BJ (cell line): ENCODE results near the gene AMIGO2. TPM values are rescaled to one million over a fixed set of nuclear protein-coding genes. Genes with fewer than 3 reads are reported as not detected.

ENCODE experiments used
- CTCF ChIA-PET: fragments of 350-600 bp; formaldehyde crosslinking; extraction: SDS; loops from one replicate; lab custom pipeline; 2021; ENCODE audit warnings: antibody characterized with exemption, inconsistent platforms; lab: Yijun Ruan, JAX
- POLR2A ChIA-PET: fragments of 300-600 bp; sonication (Branson Sonifier 250); formaldehyde crosslinking; extraction: SDS; loops from one replicate; lab custom pipeline; 2021; ENCODE audit warnings: antibody characterized with exemption; lab: Charles Lee
- DNase-seq: peaks from one replicate; pipeline ENCODE4 v3.0.0-alpha.2; 2011; ENCODE audit warnings: low read depth
- H3K27me3 ChIP-seq: 2 replicates; pipeline ENCODE4 v1.6.0; 2011; ENCODE audit warnings: low read length; ENCODE audit not compliant: control insufficient read depth, insufficient read depth
- H3K36me3 ChIP-seq: 2 replicates; pipeline ENCODE4 v1.5.1; 2011; ENCODE audit warnings: low read length; ENCODE audit not compliant: control insufficient read depth, insufficient read depth
- H3K4me3 ChIP-seq: 2 replicates; pipeline ENCODE4 v1.5.1; 2011; ENCODE audit warnings: low read depth, mild to moderate bottlenecking, control low read depth, low read length
- polyA plus RNA-seq: library from polyadenylated mRNA; depleted of rRNA; stranded (reverse); fragments of >200 nt; gene quantifications from 2 replicates; pipeline ENCODE4 v1.2.3, GENCODE V29; 2011
- TF ChIP-seq, protein P1 (sequence below): IDR thresholded peaks from 2 replicates; pipeline ENCODE4 v1.5.1; 2011; ENCODE audit warnings: low read depth, mild to moderate bottlenecking, control low read depth, inconsistent platforms, low read length, moderate library complexity; ENCODE audit not compliant: insufficient read depth

Gene AMIGO2
- polyA plus RNA-seq, 1 experiment: 107 TPM

DNA sequence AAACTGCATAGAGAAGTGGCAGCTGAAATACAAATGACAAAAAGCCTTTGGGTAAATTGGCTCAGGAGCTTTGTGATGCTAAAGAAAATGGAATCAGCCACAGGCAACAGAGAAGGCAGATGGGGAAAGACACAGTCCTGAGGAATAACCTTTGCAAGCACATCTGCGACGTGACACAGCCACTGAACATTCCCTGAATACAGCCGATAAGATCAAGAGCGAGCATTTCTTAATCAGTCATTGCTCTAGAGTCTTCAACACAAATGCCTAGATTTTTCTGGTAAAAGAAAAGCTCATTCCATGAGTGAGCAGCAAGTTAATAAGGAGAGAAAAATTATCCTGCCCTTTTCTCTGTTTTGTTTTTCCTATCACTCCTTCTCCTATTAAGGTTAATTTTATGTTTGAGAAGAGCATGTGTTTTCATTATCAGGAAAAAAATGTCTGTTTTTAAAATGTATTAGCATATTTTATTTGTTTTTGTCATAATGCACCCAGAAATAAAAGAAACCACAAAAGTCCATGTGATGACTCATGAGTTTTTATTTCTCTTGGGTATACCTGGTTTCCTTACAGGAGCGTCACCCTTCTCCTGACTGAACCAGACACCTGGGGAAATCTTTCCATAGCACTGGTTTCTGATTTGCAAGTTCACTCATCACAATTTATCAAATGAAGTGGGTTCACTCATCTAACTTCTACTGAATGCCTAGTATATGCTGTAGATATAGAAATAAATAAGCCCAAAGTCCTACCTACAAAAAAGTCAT lies 45.8 kb downstream of the AMIGO2 start:
- ChIA-PET CTCF (interaction anchor here (0.6 to 3.6 kb wide), 9 partner anchors 13 to 708 kb away, joined by 3 to 38 read pairs (median 8); partner anchors contain the start of gene PCED1B), POLR2A (interaction anchor here (0.5 kb wide), 1 partner anchor 345 kb away, joined by 4 read pairs; no protein-coding TSS in a partner anchor)
- TF ChIP-seq, protein P1, sequence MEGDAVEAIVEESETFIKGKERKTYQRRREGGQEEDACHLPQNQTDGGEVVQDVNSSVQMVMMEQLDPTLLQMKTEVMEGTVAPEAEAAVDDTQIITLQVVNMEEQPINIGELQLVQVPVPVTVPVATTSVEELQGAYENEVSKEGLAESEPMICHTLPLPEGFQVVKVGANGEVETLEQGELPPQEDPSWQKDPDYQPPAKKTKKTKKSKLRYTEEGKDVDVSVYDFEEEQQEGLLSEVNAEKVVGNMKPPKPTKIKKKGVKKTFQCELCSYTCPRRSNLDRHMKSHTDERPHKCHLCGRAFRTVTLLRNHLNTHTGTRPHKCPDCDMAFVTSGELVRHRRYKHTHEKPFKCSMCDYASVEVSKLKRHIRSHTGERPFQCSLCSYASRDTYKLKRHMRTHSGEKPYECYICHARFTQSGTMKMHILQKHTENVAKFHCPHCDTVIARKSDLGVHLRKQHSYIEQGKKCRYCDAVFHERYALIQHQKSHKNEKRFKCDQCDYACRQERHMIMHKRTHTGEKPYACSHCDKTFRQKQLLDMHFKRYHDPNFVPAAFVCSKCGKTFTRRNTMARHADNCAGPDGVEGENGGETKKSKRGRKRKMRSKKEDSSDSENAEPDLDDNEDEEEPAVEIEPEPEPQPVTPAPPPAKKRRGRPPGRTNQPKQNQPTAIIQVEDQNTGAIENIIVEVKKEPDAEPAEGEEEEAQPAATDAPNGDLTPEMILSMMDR: no peak
- Histone ChIP-seq H3K27me3 (no peaks in the 10 kb centered on the region), H3K4me3 (no peak overlapping the region), H3K36me3 (no peaks in the 10 kb centered on the region)
- DNase-seq: no peak

DNA sequence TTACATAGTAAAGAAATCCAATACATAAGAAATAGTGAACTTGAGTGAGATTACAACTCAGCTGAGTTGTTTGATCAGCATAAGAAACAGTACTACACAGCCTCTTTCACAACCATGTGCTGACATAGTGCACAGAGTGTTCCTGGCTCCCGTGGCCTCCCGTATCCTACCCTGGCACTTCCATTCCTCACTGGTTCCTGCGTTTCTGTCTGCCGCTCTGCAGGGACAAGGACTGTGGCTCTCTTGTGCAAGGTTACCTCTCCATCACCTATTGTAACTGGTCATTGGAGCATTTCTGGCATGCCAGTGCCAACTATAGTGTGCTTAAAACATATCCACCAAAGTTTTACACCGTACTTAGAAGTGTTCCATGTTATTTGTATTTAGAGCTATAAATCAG lies 46.7 kb downstream of the AMIGO2 start:
- CTCF ChIA-PET: interaction anchor here (0.6 to 3.6 kb wide), 24 partner anchors 9 to 709 kb away, joined by 3 to 38 read pairs (median 4); partner anchors contain the start of gene PCED1B
- Histone ChIP-seq H3K36me3 (no peaks in the 10 kb centered on the region), H3K4me3 (no peak overlapping the region), H3K27me3 (no peaks in the 10 kb centered on the region)
- DNase-seq: no peak
- POLR2A ChIA-PET: no interaction called here
- TF ChIP-seq, protein P1: no peak

DNA sequence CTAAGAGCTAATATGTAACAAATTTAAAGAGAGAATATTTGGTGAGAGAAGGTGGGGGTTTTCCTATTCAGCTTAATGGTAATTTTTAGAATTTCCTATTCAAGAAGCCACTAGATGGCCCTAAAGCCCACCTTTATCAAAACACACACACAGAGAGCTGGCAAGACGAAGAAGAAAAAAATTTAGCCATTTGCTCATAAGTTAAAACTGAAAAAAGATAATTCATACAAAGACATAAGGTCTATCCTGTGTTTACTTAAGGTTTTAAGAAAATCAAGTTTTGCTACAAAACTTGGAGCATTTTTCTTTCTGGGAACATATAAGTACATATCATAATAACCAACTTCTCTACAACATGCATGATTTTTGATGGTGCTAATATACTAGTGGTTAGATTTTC lies 47.1 kb downstream of the AMIGO2 start:
- H3K4me3 ChIP-seq: no peak overlapping the region
- no peaks in the 10 kb centered on the region for H3K36me3 ChIP-seq
- no peak for DNase-seq
- TF ChIP-seq, protein P1: peak; percentile 53
- POLR2A ChIA-PET: no interaction called here
- no peaks in the 10 kb centered on the region for H3K27me3 ChIP-seq
- CTCF ChIA-PET: interaction anchor here (0.7 to 3.6 kb wide), 26 partner anchors 9 to 710 kb away, joined by 3 to 38 read pairs (median 4); partner anchors contain the start of gene PCED1B

DNA sequence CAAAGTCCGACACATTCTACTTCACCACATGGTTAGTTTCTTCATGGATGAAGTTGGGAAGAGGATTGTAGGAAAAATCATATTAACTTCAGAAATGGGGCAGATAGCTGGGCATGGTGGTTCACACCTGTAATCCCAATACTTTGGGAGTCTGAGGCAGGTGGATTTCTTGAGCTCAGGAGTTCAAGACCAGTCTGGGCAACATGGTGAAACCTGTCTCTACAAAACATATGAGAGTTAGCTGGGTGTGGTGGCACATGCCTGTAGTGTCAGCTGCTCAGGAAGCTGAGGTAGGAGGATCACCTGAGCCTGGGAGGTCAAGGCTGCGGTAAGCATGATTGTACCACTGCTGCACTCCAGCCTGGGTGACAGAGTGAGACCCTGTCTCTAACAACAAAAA lies 49.9 kb downstream of the AMIGO2 start:
- CTCF ChIA-PET: interaction anchor here (0.6 to 1.3 kb wide), 3 partner anchors 49 to 657 kb away, joined by 3 to 5 read pairs (median 5); no protein-coding TSS in a partner anchor
- POLR2A ChIA-PET: interaction anchor here (0.6 kb wide), 1 partner anchor 177 kb away, joined by 5 read pairs; no protein-coding TSS in a partner anchor
- TF ChIP-seq, protein P1: no peak
- no peak for DNase-seq
- H3K36me3 ChIP-seq: no peaks in the 10 kb centered on the region
- H3K27me3 ChIP-seq: no peaks in the 10 kb centered on the region
- no peak overlapping the region for H3K4me3 ChIP-seq

DNA sequence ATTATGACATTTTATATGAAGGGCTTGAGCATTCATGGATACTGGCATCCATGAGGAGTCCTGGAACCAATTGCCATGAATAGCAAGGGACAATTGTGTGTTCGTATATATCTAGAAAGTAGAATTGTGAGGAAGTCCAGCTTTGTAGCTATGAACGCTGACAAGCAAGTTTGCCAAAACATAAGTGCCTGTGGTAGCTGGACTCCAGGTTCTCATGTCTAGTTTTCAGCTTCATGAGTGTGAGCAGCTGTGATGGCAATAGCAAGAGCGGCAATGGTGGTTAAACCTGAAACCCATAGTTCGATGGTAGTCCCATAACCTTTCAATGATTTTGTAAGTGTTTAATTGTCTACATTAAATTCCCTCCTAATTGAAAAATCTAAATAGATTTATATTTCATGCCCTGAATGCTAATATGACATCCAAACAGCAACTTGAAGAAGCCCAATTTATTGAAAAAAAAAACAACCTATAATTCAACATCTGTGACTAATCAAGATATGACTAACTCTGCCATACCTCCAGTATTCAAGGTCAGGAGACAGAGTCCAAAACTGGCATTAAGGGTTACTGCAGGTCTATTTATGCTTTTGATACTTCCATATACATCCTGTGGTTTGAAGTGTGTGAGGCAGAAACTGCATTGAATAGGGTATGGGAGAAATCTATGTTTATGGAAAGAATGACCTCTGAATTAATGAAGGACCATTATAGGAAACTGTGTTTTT lies 50.6 kb downstream of the AMIGO2 start:
- ChIA-PET POLR2A (no interaction called here), CTCF (interaction anchor here (1.1 to 1.3 kb wide), 3 partner anchors 368 to 657 kb away, joined by 3 to 5 read pairs (median 5); no protein-coding TSS in a partner anchor)

More for the DNA sequence above, 50.6 kb downstream of the AMIGO2 start:
- TF ChIP-seq, protein P1: no peak
- Histone ChIP-seq H3K4me3 (no peak overlapping the region), H3K27me3 (no peaks in the 10 kb centered on the region), H3K36me3 (no peaks in the 10 kb centered on the region)
- no peak for DNase-seq
